GM23338 (cell line): ENCODE results near the gene GALNT4. TPM values are rescaled to one million over a fixed set of nuclear protein-coding genes. Genes with fewer than 3 reads are reported as not detected.
A peak's percentile ranks its signal among the peaks of the same experiment; 100 is the strongest.

Experiments
- ATAC-seq: fragments of 200-7000 bp; cut with Tn5 transposase; 3 replicates; pipeline ENCODE4 v1.9.1; 2020
- DNase-seq: peaks from one replicate; pipeline ENCODE4 v3.0.0-alpha.2; 2015; ENCODE audit warnings: low spot score
- H2AFZ ChIP-seq: fragments of 200-600 bp; sonication (generic); 2 replicates; pipeline ENCODE4 v1.8.0; 2016; ENCODE audit warnings: antibody characterized with exemption, mild to moderate bottlenecking, moderate library complexity
- H3F3A ChIP-seq: fragments of 200-600 bp; sonication (generic); replicated peaks from 2 replicates; pipeline ENCODE4 v1.8.0; 2017; ENCODE audit warnings: antibody characterized with exemption, mixed run types, low read depth
- H3K27ac ChIP-seq: fragments of 200-600 bp; sonication (generic); 2 replicates; pipeline ENCODE4 v1.6.1; 2016; ENCODE audit warnings: low read depth
- H3K27me3 ChIP-seq: fragments of 200-600 bp; sonication (generic); 2 replicates; pipeline ENCODE4 v1.8.0; 2016; ENCODE audit warnings: mild to moderate bottlenecking, mixed run types, moderate library complexity; ENCODE audit not compliant: insufficient read depth
- H3K36me3 ChIP-seq: fragments of 200-600 bp; sonication (generic); 2 replicates; pipeline ENCODE4 v1.8.0; 2016; ENCODE audit warnings: mild to moderate bottlenecking; ENCODE audit not compliant: insufficient read depth
- H3K4me1 ChIP-seq: fragments of 200-600 bp; sonication (generic); 2 replicates; pipeline ENCODE4 v1.8.0; 2016; ENCODE audit warnings: mild to moderate bottlenecking, moderate library complexity; ENCODE audit not compliant: insufficient read depth
- H3K4me2 ChIP-seq: fragments of 200-600 bp; sonication (generic); 2 replicates; pipeline ENCODE4 v1.7.1; 2017; ENCODE audit warnings: mixed run types
- H3K4me3 ChIP-seq: fragments of 200-600 bp; sonication (generic); 2 replicates; pipeline ENCODE4 v1.6.1; 2016; ENCODE audit warnings: mixed run types
- H3K79me2 ChIP-seq: fragments of 200-600 bp; sonication (generic); replicated peaks from 2 replicates; pipeline ENCODE4 v1.8.0; 2017; ENCODE audit warnings: mild to moderate bottlenecking; ENCODE audit not compliant: insufficient read depth
- H3K9me2 ChIP-seq: fragments of 200-600 bp; sonication (generic); 2 replicates; pipeline ENCODE4 v1.8.0; 2017; ENCODE audit not compliant: insufficient read depth
- H4K20me1 ChIP-seq: fragments of 200-600 bp; sonication (generic); replicated peaks from 2 replicates; pipeline ENCODE4 v1.8.0; 2017; ENCODE audit warnings: mild to moderate bottlenecking; ENCODE audit not compliant: insufficient read depth
- H3K27ac Mint-ChIP-seq: 2 replicates; pipeline ENCODE4 v1.8.0; 2020; ENCODE audit warnings: inconsistent platforms, mild to moderate bottlenecking, moderate library complexity, mixed read lengths
- H3K27me3 Mint-ChIP-seq: 3 replicates; pipeline ENCODE4 v1.8.0; 2022; ENCODE audit warnings: low read depth, mild to moderate bottlenecking, moderate library complexity, mixed read lengths, inconsistent platforms; ENCODE audit not compliant: insufficient read depth, poor library complexity
- H3K36me3 Mint-ChIP-seq: 3 replicates; pipeline ENCODE4 v1.8.0; 2021; ENCODE audit warnings: low read depth, mild to moderate bottlenecking, inconsistent platforms, moderate library complexity, mixed read lengths
- H3K4me1 Mint-ChIP-seq: 3 replicates; pipeline ENCODE4 v1.8.0; 2020; ENCODE audit warnings: mild to moderate bottlenecking, inconsistent platforms, mixed read lengths
- H3K4me3 Mint-ChIP-seq: 3 replicates; pipeline ENCODE4 v1.8.0; 2021; ENCODE audit warnings: moderate library complexity, mild to moderate bottlenecking, inconsistent platforms, mixed read lengths
- H3K9me3 Mint-ChIP-seq: 3 replicates; pipeline ENCODE4 v1.8.0; 2020; ENCODE audit warnings: moderate library complexity, mild to moderate bottlenecking, inconsistent platforms, mixed read lengths
- CREB1 ChIP-seq: fragments of 250-450 bp; sonication (Bioruptor Pico); IDR thresholded peaks from 2 replicates; pipeline ENCODE4 v1.5.0; 2020; ENCODE audit warnings: low read depth, mild to moderate bottlenecking, moderate library complexity
- CTCF ChIP-seq, 2 experiments: fragments of 200-600 bp in 1 of 2; sonication (generic) in 1 of 2; conservative IDR thresholded peaks; 2 replicates each; pipeline versions ENCODE4 v1.5.1 to v1.6.1; 2016 to 2017; ENCODE audit warnings: antibody characterized with exemption in 2 of 2, low read depth in 2 of 2, mild to moderate bottlenecking in 2 of 2, moderate library complexity in 1 of 2
- EZH2 ChIP-seq: fragments of 200-600 bp; sonication (generic); IDR thresholded peaks from one replicate; pipeline ENCODE4 v1.8.0; 2017; ENCODE audit warnings: antibody characterized with exemption, mild to moderate bottlenecking, low read depth; ENCODE audit not compliant: unreplicated experiment
- EZH2phosphoT487 ChIP-seq: fragments of 200-600 bp; sonication (generic); IDR thresholded peaks from one replicate; pipeline ENCODE4 v1.8.1; 2018; ENCODE audit warnings: antibody characterized with exemption; ENCODE audit not compliant: unreplicated experiment
- JUNB ChIP-seq: IDR thresholded peaks from one replicate; pipeline ENCODE4 v1.6.1; 2016; ENCODE audit warnings: antibody characterized with exemption; ENCODE audit not compliant: unreplicated experiment
- REST ChIP-seq: IDR thresholded peaks from one replicate; pipeline ENCODE4 v1.6.1; 2018; ENCODE audit warnings: antibody characterized with exemption; ENCODE audit not compliant: unreplicated experiment
- STAT1 ChIP-seq: IDR thresholded peaks from one replicate; pipeline ENCODE4 v1.6.1; 2016; ENCODE audit warnings: antibody characterized with exemption; ENCODE audit not compliant: unreplicated experiment
- ZNF114 ChIP-seq: fragments of 250-450 bp; sonication (Bioruptor Pico); IDR thresholded peaks from 2 replicates; pipeline ENCODE4 v1.5.0; 2020; ENCODE audit warnings: mild to moderate bottlenecking, moderate library complexity
- ZNF331 ChIP-seq: fragments of 250-450 bp; sonication (Bioruptor Pico); IDR thresholded peaks from 2 replicates; pipeline ENCODE4 v1.5.0; 2020; ENCODE audit warnings: low read depth, mild to moderate bottlenecking, moderate library complexity
- polyA plus RNA-seq: library from polyadenylated mRNA; unstranded; fragments of >200 nt; fragmentation: Nextera tagmentation; extraction: Ambion mirVana; gene quantifications from 2 replicates; pipeline ENCODE4 v1.2.1, GENCODE V29; 2016
- total RNA-seq: library from RNA; depleted of rRNA; stranded (reverse); fragments of >200 nt; shearing (Covaris generic); gene quantifications from 2 replicates; pipeline ENCODE4 v1.2.3, GENCODE V29; 2014
- TF ChIP-seq, protein P1 (sequence below): fragments of 250-450 bp; sonication (Bioruptor Pico); IDR thresholded peaks from 2 replicates; pipeline ENCODE4 v1.5.0; 2020; ENCODE audit warnings: mild to moderate bottlenecking, moderate library complexity

The GALNT4 gene
- total and polyA plus RNA-seq, 2 experiments from 2014 or later, result 1.1 to 2.4 TPM

DNA sequence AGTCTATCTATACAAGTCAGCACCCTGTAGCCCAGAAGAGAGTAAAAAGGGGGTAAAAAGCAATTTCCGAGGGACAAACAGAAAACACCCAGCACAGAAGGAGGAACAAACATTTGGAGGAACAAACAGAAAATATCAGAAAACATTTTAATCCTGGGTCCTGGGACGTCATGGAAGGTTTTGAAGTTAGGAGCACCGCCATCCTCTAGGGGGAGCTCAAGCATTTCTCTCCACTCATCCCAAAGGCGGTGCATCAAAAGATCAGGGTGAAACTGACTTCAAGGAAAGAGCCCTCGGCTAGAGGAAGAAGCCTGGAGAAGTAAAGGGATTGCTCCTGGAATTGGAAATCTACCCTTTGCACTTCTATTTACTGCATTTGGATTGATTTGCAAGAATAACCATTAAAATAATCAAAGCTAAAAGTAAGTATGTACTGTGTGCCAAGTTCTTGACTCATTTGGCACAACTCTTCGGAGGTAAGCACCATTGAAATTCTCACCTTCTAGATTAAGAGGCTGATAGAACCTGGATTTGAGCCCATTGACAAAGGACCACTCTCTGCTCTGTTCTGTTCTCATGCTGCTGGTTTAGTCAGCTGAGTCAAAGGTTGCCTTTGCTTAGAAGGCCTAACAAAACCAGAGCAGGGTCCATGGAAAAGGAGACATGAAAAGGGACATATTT, 18.5 kb upstream of the GALNT4 start:
- H3K4me2 ChIP-seq, result no peak overlapping the region
- H3K36me3 Mint-ChIP-seq, result no peaks in the 10 kb centered on the region
- no peak overlapping the region for H3K27ac Mint-ChIP-seq
- H2AFZ ChIP-seq, result no peak overlapping the region
- H3K27me3 ChIP-seq, result no peaks in the 10 kb centered on the region
- H3K79me2 ChIP-seq, result no peaks in the 10 kb centered on the region
- no peak overlapping the region for H3K27ac ChIP-seq
- H3F3A ChIP-seq, result no peaks in the 10 kb centered on the region
- peaks cover 11% of the 10 kb centered on the region for H3K4me1 Mint-ChIP-seq
- ATAC-seq (peak; percentile 88), DNase-seq (peak; percentile 97)
- no peaks in the 10 kb centered on the region for H3K9me3 Mint-ChIP-seq
- no peak overlapping the region for H3K4me3 ChIP-seq
- TF ChIP-seq, protein P1, sequence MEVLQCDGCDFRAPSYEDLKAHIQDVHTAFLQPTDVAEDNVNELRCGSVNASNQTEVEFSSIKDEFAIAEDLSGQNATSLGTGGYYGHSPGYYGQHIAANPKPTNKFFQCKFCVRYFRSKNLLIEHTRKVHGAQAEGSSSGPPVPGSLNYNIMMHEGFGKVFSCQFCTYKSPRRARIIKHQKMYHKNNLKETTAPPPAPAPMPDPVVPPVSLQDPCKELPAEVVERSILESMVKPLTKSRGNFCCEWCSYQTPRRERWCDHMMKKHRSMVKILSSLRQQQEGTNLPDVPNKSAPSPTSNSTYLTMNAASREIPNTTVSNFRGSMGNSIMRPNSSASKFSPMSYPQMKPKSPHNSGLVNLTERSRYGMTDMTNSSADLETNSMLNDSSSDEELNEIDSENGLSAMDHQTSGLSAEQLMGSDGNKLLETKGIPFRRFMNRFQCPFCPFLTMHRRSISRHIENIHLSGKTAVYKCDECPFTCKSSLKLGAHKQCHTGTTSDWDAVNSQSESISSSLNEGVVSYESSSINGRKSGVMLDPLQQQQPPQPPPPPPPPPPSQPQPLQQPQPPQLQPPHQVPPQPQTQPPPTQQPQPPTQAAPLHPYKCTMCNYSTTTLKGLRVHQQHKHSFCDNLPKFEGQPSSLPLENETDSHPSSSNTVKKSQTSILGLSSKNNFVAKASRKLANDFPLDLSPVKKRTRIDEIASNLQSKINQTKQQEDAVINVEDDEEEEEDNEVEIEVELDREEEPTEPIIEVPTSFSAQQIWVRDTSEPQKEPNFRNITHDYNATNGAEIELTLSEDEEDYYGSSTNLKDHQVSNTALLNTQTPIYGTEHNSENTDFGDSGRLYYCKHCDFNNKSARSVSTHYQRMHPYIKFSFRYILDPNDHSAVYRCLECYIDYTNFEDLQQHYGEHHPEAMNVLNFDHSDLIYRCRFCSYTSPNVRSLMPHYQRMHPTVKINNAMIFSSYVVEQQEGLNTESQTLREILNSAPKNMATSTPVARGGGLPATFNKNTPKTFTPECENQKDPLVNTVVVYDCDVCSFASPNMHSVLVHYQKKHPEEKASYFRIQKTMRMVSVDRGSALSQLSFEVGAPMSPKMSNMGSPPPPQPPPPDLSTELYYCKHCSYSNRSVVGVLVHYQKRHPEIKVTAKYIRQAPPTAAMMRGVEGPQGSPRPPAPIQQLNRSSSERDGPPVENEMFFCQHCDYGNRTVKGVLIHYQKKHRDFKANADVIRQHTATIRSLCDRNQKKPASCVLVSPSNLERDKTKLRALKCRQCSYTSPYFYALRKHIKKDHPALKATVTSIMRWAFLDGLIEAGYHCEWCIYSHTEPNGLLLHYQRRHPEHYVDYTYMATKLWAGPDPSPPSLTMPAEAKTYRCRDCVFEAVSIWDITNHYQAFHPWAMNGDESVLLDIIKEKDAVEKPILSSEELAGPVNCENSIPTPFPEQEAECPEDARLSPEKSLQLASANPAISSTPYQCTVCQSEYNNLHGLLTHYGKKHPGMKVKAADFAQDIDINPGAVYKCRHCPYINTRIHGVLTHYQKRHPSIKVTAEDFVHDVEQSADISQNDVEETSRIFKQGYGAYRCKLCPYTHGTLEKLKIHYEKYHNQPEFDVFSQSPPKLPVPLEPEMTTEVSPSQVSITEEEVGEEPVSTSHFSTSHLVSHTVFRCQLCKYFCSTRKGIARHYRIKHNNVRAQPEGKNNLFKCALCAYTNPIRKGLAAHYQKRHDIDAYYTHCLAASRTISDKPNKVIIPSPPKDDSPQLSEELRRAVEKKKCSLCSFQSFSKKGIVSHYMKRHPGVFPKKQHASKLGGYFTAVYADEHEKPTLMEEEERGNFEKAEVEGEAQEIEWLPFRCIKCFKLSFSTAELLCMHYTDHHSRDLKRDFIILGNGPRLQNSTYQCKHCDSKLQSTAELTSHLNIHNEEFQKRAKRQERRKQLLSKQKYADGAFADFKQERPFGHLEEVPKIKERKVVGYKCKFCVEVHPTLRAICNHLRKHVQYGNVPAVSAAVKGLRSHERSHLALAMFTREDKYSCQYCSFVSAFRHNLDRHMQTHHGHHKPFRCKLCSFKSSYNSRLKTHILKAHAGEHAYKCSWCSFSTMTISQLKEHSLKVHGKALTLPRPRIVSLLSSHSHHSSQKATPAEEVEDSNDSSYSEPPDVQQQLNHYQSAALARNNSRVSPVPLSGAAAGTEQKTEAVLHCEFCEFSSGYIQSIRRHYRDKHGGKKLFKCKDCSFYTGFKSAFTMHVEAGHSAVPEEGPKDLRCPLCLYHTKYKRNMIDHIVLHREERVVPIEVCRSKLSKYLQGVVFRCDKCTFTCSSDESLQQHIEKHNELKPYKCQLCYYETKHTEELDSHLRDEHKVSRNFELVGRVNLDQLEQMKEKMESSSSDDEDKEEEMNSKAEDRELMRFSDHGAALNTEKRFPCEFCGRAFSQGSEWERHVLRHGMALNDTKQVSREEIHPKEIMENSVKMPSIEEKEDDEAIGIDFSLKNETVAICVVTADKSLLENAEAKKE (CRISPR knock-in tag), result no peak
- peak; percentile 94 for TF ChIP-seq CTCF (conservative IDR thresholded peaks at IDR 0.05; ENCODE audit: low read depth in 2 of 2)
- H3K4me1 ChIP-seq, result no peaks in the 10 kb centered on the region
- no peaks in the 10 kb centered on the region for H3K9me2 ChIP-seq
- H4K20me1 ChIP-seq, result no peaks in the 10 kb centered on the region
- no peaks in the 10 kb centered on the region for H3K36me3 ChIP-seq
- no peak overlapping the region for H3K4me3 Mint-ChIP-seq
- H3K27me3 Mint-ChIP-seq, result no peaks in the 10 kb centered on the region

- Histone ChIP-seq H3K4me1 (no peaks in the 10 kb centered on the region), H3K4me2 (no peak overlapping the region), H3K4me3 (no peak overlapping the region), H3K27me3 (no peaks in the 10 kb centered on the region), H3F3A (no peaks in the 10 kb centered on the region), H4K20me1 (no peaks in the 10 kb centered on the region), H3K27ac (no peak overlapping the region), H3K9me2 (no peaks in the 10 kb centered on the region), H3K79me2 (no peaks in the 10 kb centered on the region), H3K36me3 (no peaks in the 10 kb centered on the region), H2AFZ (no peak overlapping the region)
- Mint-ChIP-seq H3K4me3 (no peak overlapping the region), H3K4me1 (peaks cover 11% of the 10 kb centered on the region), H3K27ac (no peak overlapping the region), H3K9me3 (no peaks in the 10 kb centered on the region), H3K27me3 (no peaks in the 10 kb centered on the region), H3K36me3 (no peaks in the 10 kb centered on the region)
- no peak for DNase-seq
- ATAC-seq, result no peak
- no peak for TF ChIP-seq ZNF114 (CRISPR knock-in tag)
- TF ChIP-seq JUNB, result no peak
- no peak for TF ChIP-seq EZH2phosphoT487
- no peak for TF ChIP-seq CREB1 (CRISPR knock-in tag)
- TF ChIP-seq EZH2, result no peak
- no peak for TF ChIP-seq REST
- TF ChIP-seq ZNF331 (CRISPR knock-in tag), result no peak
- TF ChIP-seq STAT1, result no peak
These were observed 17.6 kb upstream of the GALNT4 start for GRCh38 chr12:89542236-89542635.
